Measurements from ENCODE around the gene C1orf174.

DNA sequence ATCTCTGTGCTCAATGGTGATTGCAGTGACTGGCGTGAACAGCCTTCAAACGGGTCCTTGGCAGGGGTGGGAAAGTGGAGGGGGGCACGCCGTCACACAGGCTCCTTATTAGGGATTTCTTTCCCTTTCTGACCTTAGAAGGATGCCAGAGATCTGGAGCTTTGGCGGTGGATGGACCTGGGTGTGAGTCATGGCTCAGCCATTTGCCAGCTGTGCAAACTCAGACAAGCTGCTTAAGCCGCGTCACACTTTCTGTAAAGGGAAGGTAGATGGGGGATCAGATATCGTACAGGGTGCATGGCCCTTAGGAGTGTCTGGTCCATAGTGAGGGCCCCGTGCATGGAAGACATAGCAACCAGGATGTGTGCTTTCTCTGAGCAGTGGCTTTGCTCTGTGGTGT lies 48.3 kb upstream of the C1orf174 start:
- TF ChIP-seq, protein P1, sequence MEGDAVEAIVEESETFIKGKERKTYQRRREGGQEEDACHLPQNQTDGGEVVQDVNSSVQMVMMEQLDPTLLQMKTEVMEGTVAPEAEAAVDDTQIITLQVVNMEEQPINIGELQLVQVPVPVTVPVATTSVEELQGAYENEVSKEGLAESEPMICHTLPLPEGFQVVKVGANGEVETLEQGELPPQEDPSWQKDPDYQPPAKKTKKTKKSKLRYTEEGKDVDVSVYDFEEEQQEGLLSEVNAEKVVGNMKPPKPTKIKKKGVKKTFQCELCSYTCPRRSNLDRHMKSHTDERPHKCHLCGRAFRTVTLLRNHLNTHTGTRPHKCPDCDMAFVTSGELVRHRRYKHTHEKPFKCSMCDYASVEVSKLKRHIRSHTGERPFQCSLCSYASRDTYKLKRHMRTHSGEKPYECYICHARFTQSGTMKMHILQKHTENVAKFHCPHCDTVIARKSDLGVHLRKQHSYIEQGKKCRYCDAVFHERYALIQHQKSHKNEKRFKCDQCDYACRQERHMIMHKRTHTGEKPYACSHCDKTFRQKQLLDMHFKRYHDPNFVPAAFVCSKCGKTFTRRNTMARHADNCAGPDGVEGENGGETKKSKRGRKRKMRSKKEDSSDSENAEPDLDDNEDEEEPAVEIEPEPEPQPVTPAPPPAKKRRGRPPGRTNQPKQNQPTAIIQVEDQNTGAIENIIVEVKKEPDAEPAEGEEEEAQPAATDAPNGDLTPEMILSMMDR (IDR thresholded peaks at IDR 0.05; ENCODE audit: poor library complexity) = no peak
- no peak for TF ChIP-seq EZH2phosphoT487 (IDR thresholded peaks at IDR 0.05; ENCODE audit: low read depth, severe bottlenecking, unreplicated experiment)
- no peak for TF ChIP-seq EZH2 (IDR thresholded peaks at IDR 0.05; ENCODE audit: borderline replicate concordance)

Measured in hepatocyte (in vitro differentiated cells).